K562 (cell line): ENCODE results near the gene HACL1.

Experiments
- CBX2 ChIP-seq: fragments of 200-600 bp; sonication (generic); IDR thresholded peaks from one replicate; pipeline ENCODE4 v1.6.1; 2012; ENCODE audit warnings: mild to moderate bottlenecking, low read length, inconsistent platforms; ENCODE audit not compliant: insufficient read depth, poor library complexity, severe bottlenecking
- EP300 ChIP-seq: IDR thresholded peaks from 2 replicates; pipeline ENCODE4 v1.6.1; 2012; ENCODE audit warnings: low read length, improper control_type of control experiment
- NBN ChIP-seq: fragments of 450-650 bp; IDR thresholded peaks from 2 replicates; pipeline ENCODE4 v1.6.1; 2016; ENCODE audit warnings: low read depth, mild to moderate bottlenecking
- POLR2A ChIP-seq: fragments of 450-650 bp; conservative IDR thresholded peaks from 2 replicates; pipeline ENCODE4 v1.6.1; 2016
- RAD21 ChIP-seq, 2 experiments: fragments of 250-450 bp in 1 of 2; fragments of 450-650 bp in 1 of 2; sonication (Bioruptor Pico) in 1 of 2; formaldehyde crosslinking in 1 of 2; IDR thresholded peaks in 1 of 2; conservative IDR thresholded peaks in 1 of 2; 2 replicates each; pipeline versions ENCODE4 v1.4.0 to v1.8.0; 2020 to 2022; ENCODE audit warnings: mild to moderate bottlenecking in 2 of 2, moderate library complexity in 1 of 2
- ZNF121 ChIP-seq: sonication (generic); formaldehyde crosslinking; conservative IDR thresholded peaks from 2 replicates; pipeline ENCODE4 v1.8.0; 2022; ENCODE audit warnings: missing genetic modification reagents
- ZNF707 ChIP-seq: fragments of 250-450 bp; sonication (Bioruptor Pico); conservative IDR thresholded peaks from 2 replicates; pipeline ENCODE4 v1.8.0; 2022; ENCODE audit warnings: inconsistent platforms, mild to moderate bottlenecking, moderate library complexity
- TF ChIP-seq, protein P1 (sequence below): sonication (generic); formaldehyde crosslinking; IDR thresholded peaks from 2 replicates; pipeline ENCODE4 v1.8.0; 2022; ENCODE audit warnings: mild to moderate bottlenecking, missing genetic modification reagents
- TF ChIP-seq, protein P2 (sequence below), 3 experiments: IDR thresholded peaks in 2 of 3; conservative IDR thresholded peaks in 1 of 3; 2 replicates each; pipeline ENCODE4 v1.5.1; 2011 to 2012; ENCODE audit warnings: low read length in 3 of 3, mild to moderate bottlenecking in 3 of 3, control low read depth in 2 of 3, improper control_type of control experiment in 1 of 3, inconsistent platforms in 1 of 3, low read depth in 1 of 3, mixed read lengths in 1 of 3, moderate library complexity in 1 of 3; ENCODE audit not compliant: insufficient read depth in 2 of 3

DNA sequence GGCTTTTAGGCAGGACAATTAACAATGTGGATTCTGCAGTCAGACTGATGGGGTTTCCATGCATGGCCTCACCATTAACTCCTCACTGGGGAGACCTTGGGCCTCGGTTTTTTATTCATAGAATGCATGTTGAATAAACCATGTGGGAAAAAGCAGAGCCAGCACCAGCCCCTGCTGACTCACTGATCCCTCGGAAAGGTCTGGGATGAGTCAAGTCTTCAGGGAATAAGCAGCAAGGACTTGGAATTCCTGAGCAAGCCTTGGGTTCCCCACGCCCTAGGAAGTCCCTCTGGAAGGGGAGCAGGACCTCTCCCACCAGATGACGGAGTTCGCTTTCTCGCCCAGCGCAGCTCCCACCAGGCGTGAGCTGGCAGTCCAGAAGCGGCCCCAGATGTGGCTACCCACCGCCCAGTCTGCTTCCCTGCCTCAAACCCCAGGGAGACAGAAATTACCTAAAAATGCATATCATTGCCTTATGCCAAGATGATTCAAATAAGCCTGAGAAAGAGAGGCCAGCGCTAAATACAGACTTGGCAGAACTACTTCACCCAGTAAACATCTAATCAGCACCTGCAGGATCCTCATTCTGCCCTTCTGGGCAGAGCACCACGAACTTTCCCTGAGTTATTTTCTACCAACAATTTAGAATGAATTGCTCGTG, 45.6 kb upstream of the HACL1 start:
- TF ChIP-seq ZNF707 (CRISPR knock-in tag): no peak
- no peak for TF ChIP-seq NBN
- TF ChIP-seq, protein P1, sequence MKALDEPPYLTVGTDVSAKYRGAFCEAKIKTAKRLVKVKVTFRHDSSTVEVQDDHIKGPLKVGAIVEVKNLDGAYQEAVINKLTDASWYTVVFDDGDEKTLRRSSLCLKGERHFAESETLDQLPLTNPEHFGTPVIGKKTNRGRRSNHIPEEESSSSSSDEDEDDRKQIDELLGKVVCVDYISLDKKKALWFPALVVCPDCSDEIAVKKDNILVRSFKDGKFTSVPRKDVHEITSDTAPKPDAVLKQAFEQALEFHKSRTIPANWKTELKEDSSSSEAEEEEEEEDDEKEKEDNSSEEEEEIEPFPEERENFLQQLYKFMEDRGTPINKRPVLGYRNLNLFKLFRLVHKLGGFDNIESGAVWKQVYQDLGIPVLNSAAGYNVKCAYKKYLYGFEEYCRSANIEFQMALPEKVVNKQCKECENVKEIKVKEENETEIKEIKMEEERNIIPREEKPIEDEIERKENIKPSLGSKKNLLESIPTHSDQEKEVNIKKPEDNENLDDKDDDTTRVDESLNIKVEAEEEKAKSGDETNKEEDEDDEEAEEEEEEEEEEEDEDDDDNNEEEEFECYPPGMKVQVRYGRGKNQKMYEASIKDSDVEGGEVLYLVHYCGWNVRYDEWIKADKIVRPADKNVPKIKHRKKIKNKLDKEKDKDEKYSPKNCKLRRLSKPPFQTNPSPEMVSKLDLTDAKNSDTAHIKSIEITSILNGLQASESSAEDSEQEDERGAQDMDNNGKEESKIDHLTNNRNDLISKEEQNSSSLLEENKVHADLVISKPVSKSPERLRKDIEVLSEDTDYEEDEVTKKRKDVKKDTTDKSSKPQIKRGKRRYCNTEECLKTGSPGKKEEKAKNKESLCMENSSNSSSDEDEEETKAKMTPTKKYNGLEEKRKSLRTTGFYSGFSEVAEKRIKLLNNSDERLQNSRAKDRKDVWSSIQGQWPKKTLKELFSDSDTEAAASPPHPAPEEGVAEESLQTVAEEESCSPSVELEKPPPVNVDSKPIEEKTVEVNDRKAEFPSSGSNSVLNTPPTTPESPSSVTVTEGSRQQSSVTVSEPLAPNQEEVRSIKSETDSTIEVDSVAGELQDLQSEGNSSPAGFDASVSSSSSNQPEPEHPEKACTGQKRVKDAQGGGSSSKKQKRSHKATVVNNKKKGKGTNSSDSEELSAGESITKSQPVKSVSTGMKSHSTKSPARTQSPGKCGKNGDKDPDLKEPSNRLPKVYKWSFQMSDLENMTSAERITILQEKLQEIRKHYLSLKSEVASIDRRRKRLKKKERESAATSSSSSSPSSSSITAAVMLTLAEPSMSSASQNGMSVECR: no peak
- TF ChIP-seq, protein P2, sequence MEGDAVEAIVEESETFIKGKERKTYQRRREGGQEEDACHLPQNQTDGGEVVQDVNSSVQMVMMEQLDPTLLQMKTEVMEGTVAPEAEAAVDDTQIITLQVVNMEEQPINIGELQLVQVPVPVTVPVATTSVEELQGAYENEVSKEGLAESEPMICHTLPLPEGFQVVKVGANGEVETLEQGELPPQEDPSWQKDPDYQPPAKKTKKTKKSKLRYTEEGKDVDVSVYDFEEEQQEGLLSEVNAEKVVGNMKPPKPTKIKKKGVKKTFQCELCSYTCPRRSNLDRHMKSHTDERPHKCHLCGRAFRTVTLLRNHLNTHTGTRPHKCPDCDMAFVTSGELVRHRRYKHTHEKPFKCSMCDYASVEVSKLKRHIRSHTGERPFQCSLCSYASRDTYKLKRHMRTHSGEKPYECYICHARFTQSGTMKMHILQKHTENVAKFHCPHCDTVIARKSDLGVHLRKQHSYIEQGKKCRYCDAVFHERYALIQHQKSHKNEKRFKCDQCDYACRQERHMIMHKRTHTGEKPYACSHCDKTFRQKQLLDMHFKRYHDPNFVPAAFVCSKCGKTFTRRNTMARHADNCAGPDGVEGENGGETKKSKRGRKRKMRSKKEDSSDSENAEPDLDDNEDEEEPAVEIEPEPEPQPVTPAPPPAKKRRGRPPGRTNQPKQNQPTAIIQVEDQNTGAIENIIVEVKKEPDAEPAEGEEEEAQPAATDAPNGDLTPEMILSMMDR (IDR thresholded peaks at IDR 0.05 in 2 of 3, conservative IDR thresholded peaks at IDR 0.05 in 1 of 3; ENCODE audit: insufficient read depth in 2 of 3, low read depth in 1 of 3, low read length in 3 of 3): no peak
- TF ChIP-seq EP300: no peak
- no peak for TF ChIP-seq CBX2
- TF ChIP-seq POLR2A: no peak
- no peak for TF ChIP-seq ZNF121 (CRISPR knock-in tag)
- no peak for TF ChIP-seq RAD21 (CRISPR knock-in tag; conservative IDR thresholded peaks at IDR 0.05 in 1 of 2, IDR thresholded peaks at IDR 0.05 in 1 of 2)
